Measurements from ENCODE around the gene CEP152.

CEP152 gene

GRCh38 chr15:48828471-48828870, 17.6 kb upstream of the CEP152 start:
- TF ChIP-seq, protein P1, sequence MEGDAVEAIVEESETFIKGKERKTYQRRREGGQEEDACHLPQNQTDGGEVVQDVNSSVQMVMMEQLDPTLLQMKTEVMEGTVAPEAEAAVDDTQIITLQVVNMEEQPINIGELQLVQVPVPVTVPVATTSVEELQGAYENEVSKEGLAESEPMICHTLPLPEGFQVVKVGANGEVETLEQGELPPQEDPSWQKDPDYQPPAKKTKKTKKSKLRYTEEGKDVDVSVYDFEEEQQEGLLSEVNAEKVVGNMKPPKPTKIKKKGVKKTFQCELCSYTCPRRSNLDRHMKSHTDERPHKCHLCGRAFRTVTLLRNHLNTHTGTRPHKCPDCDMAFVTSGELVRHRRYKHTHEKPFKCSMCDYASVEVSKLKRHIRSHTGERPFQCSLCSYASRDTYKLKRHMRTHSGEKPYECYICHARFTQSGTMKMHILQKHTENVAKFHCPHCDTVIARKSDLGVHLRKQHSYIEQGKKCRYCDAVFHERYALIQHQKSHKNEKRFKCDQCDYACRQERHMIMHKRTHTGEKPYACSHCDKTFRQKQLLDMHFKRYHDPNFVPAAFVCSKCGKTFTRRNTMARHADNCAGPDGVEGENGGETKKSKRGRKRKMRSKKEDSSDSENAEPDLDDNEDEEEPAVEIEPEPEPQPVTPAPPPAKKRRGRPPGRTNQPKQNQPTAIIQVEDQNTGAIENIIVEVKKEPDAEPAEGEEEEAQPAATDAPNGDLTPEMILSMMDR (IDR thresholded peaks at IDR 0.05; ENCODE audit: low read depth, low read length) = no peak
- no peak for DNase-seq (ENCODE audit: extremely low read depth, low read depth)

GRCh38 chr15:48825075-48825474, 14.2 kb upstream of the CEP152 start:
- TF ChIP-seq, protein P1 (IDR thresholded peaks at IDR 0.05; ENCODE audit: low read depth, low read length) = no peak
- no peak for DNase-seq (ENCODE audit: extremely low read depth, low read depth)

GRCh38 chr15:48823706-48824105, 12.8 kb upstream of the CEP152 start:
- TF ChIP-seq, protein P1 (IDR thresholded peaks at IDR 0.05; ENCODE audit: low read depth, low read length) = no peak
- DNase-seq (ENCODE audit: extremely low read depth, low read depth) = no peak

DNA sequence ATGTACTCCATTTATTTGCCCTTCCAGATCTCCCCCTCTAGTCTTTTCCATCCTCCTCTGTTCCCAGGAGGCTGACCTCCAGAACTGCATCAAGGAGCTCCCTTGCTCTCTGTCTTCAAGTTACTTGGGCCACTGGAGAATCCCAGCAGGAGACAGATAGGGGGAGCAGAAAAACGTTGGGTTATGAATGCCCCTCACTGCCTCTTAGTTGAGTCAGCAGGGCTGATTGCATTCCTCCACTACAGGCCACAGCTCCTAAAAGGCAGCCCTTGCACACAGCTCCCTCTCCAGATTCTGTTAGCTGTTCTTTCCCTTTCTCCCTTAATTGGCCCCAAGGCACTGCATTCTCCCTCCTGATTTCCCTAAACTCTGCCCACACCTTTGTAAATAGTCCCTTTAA, 12.4 kb upstream of the CEP152 start:
- TF ChIP-seq, protein P1 (IDR thresholded peaks at IDR 0.05; ENCODE audit: low read depth, low read length) = no peak
- no peak for DNase-seq (ENCODE audit: extremely low read depth, low read depth)

GRCh38 chr15:48814286-48814685, 3.4 kb upstream of the CEP152 start:
- TF ChIP-seq, protein P1 (IDR thresholded peaks at IDR 0.05; ENCODE audit: low read depth, low read length) = no peak
- DNase-seq (ENCODE audit: extremely low read depth, low read depth) = no peak

DNA sequence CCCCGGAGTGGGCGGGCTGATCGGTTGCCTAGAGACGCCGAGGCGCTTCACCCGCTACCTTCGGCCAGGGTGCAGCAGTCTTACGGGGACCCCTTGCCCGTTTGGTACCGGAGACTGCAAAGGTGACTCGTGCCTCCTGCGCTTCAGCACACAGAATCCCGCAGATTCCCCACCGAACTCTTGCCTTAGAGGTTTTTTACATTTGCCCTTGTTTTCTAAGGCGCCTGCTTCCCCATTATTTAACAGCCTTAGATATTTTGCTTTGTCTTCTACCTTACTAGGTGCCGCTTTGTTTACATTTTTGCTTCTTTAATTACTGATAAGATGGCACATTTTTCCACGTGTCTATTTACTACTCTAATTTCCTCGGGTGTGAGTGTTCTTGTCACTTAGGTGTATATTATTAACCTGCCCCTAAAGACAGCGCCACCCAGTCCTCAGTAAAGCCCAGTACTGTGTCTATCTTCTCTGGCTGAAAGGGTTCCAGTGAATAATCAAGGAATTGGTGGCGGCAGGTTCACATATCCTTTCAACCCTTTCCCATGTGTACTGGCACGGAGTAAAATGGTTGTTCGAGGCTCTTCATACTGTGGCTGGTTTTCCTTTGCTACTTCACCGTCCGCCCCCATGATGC, 573 bp upstream of the CEP152 start:
- TF ChIP-seq, protein P1 (IDR thresholded peaks at IDR 0.05; ENCODE audit: low read depth, low read length) = no peak
- DNase-seq (ENCODE audit: extremely low read depth, low read depth) = no peak

DNA sequence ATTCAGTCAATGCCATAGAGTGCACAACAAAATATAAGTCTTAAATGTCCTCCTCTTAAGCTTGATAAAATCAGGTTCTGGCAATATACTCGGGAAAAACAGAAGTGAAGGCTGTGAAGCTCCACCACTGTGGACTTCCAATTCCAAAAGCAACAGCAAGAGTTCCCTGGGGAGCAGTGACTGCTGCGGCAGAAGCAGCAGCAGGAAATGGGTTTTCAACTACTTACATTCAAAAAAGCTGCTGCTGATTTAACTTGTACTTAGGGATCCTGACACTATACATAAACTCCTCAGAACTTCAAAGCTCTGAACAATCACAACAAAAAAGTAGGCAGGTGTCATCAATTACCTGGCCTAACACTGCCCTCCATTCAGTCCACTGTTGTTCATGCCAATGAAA, 4.7 kb downstream of the CEP152 start:
- TF ChIP-seq, protein P1 (IDR thresholded peaks at IDR 0.05; ENCODE audit: low read depth, low read length) = no peak
- DNase-seq (ENCODE audit: extremely low read depth, low read depth) = no peak
